Lower leg skin (tissue), 4 donors: ENCODE results near the gene SYT1. TPM values are rescaled to one million over a fixed set of nuclear protein-coding genes. Genes with fewer than 3 reads are reported as not detected.
A peak's percentile ranks its signal among the peaks of the same experiment; 100 is the strongest.

Source experiments
- DNase-seq, 2 donors: peaks; one replicate each; pipeline ENCODE4 v3.0.0-alpha.2; 2019; ENCODE audit warnings: low spot score in 2 of 2
- H3K4me3 ChIP-seq: fragments of 200-600 bp; sonication (generic); 2 replicates; pipeline ENCODE4 v1.5.1; 2017; ENCODE audit warnings: mild to moderate bottlenecking, low read depth; ENCODE audit not compliant: poor library complexity, severe bottlenecking
- CTCF ChIP-seq, 3 donors: fragments of 450-650 bp; IDR thresholded peaks; one replicate each; pipeline ENCODE4 v1.5.1; 2016; ENCODE audit warnings: antibody characterized with exemption in 3 of 3, mild to moderate bottlenecking in 3 of 3, moderate library complexity in 2 of 3
- POLR2A ChIP-seq, 2 donors: fragments of 450-650 bp; IDR thresholded peaks; one replicate each; pipeline ENCODE4 v1.6.1; 2016 to 2017; ENCODE audit warnings: antibody characterized with exemption in 2 of 2, mild to moderate bottlenecking in 1 of 2, moderate library complexity in 1 of 2
- WGBS, 2 donors: methylation state at CpG; one replicate each; pipeline ENCODE4 v1.1.5; 2018; 5-methylcytosine and 5-hydroxymethylcytosine counted together
- intact Hi-C: fragments of 100-400 bp; cut with DNase I; formaldehyde crosslinking; loops from one replicate; pipeline ENCODE4 v1.15.0; 2023; ENCODE audit warnings: low total_unique reads
- total RNA-seq, 4 donors: library from RNA; depleted of rRNA; stranded (reverse); fragments of >200 nt; gene quantifications; one replicate each; pipeline ENCODE4 v1.1.0, GENCODE V29; 2016

SYT1 gene
- total RNA-seq = under 1 TPM; 0.15 to 0.49 (median 0.29) TPM

GRCh38 chr12:78864403-78864869 is at the start of gene SYT1:
TSS of gene SYT1 (plus strand) at chr12:78864774.
- H3K4me3 ChIP-seq = peak within 1 kb of the TSS; percentile 10
- WGBS, 2 donors = 0 to 6% methylated on average over 17 to 19 of the region's 19 CpGs
- peak in 1 of 2 donors; percentile 87 for DNase-seq
- TF ChIP-seq POLR2A (IDR thresholded peaks at IDR 0.05) (no peak), CTCF (IDR thresholded peaks at IDR 0.05) (no peak)
- intact Hi-C loops = no loop called here

GRCh38 chr12:78818487-78818886 is 46.1 kb upstream of the SYT1 start:
- TF ChIP-seq CTCF (IDR thresholded peaks at IDR 0.05) (no peak), POLR2A (IDR thresholded peaks at IDR 0.05) (no peak)
- intact Hi-C loops = no loop called here
- 32% methylated on average over 5 of the region's 5 CpGs for WGBS, 2 donors
- H3K4me3 ChIP-seq = no peak overlapping the region
- DNase-seq = no peak

- no peak overlapping the region for H3K4me3 ChIP-seq
- WGBS, 2 donors = 72 to 81% methylated on average over 2 of the region's 2 CpGs
- TF ChIP-seq CTCF (IDR thresholded peaks at IDR 0.05) (no peak), POLR2A (IDR thresholded peaks at IDR 0.05) (no peak)
- intact Hi-C loops = no loop called here
- DNase-seq = no peak
Observed at GRCh38 chr12:78820946-78821345, 43.6 kb upstream of the SYT1 start.

- intact Hi-C loops = no loop called here
Observed at GRCh38 chr12:78824918-78825317, 39.7 kb upstream of the SYT1 start.

GRCh38 chr12:78829690-78830089 is 34.9 kb upstream of the SYT1 start:
- WGBS, 2 donors = 76 to 80% methylated on average over 2 of the region's 2 CpGs
- intact Hi-C loops = loop anchor here (5.0 kb wide), 1 partner anchor 377 kb away; no protein-coding TSS in a partner anchor

More at GRCh38 chr12:78824918-78825317, 39.7 kb upstream of the SYT1 start:
- no peak overlapping the region for H3K4me3 ChIP-seq
- TF ChIP-seq CTCF (IDR thresholded peaks at IDR 0.05) = no peak
- TF ChIP-seq POLR2A (IDR thresholded peaks at IDR 0.05) = no peak
- no peak for DNase-seq

More at GRCh38 chr12:78829690-78830089, 34.9 kb upstream of the SYT1 start:
- no peak for TF ChIP-seq POLR2A (IDR thresholded peaks at IDR 0.05)
- no peak for TF ChIP-seq CTCF (IDR thresholded peaks at IDR 0.05)
- DNase-seq = no peak
- H3K4me3 ChIP-seq = no peak overlapping the region
